ENCODE data around the gene ITCH.

Gene ITCH

DNA sequence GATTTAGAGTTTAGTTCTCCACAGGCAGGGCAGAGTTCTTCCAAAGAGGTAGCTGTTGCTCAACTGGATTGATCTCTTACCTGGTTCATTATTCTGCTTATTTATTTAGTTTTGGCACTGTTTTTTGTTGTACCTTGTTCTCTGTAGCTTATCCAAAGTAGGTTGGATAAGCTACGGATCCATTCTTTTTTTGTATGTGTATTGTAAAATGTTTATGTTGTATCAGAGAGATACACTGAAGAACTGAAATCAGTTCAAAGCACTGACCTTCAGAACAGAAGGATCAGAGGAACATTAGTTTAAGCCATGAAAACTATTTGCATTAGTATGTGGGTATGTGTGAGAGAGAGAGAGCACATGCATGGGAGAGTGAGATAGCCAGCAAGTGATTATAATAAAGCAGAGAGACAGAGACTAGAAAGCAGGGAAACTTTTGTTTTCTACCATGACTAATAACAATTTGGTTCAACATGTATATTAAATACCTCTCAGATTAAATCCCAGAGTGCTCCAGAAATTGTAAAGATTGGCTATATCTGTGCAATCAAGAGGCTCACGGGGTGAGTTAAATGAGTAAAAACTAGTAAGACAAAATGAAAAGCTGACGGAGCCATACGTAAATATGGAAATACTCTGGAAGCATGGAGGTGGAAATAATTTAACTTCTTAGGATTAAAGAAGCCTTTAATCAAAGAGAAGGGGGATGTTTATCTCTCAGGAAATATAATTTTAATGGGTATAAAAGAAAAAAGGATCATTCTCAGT lies 40.2 kb downstream of the ITCH start:
- H3K27ac ChIP-seq (ENCODE audit: extremely low read depth, low read depth, low read length) = no peak overlapping the region
- ChIA-PET CTCF (interaction anchor here (3.6 kb wide), 1 partner anchor 91 kb away, joined by 21 read pairs; no protein-coding TSS in a partner anchor), POLR2A (interaction anchor here (2.1 kb wide), 1 partner anchor 40 kb away, joined by 6 read pairs; the partner anchor contains the start of gene ITCH)

GRCh38 chr20:34403908-34404307 lies 40.8 kb downstream of the ITCH start:
- Histone ChIP-seq H3K36me3 (ENCODE audit: control insufficient read depth in 2 of 2, insufficient read depth in 1 of 2, low read length in 2 of 2) (peaks cover 13 to 22% of the 10 kb centered on the region in 2 experiments), H3K27ac (ENCODE audit: extremely low read depth, low read depth, low read length) (no peak overlapping the region), H3K4me1 (ENCODE audit: control insufficient read depth, insufficient read depth, low read length) (peaks cover 3% of the 10 kb centered on the region; the same call in 1 of the 2 replicates), H3K9me3 (ENCODE audit: control insufficient read depth, insufficient read depth, low read depth, low read length) (no peaks in the 10 kb centered on the region), H3K4me3 (ENCODE audit: low read depth, low read length) (no peak overlapping the region)
- no peak for TF ChIP-seq SALL2 (tag by site-specific recombination; IDR thresholded peaks at IDR 0.05; ENCODE audit: borderline replicate concordance)
- TF ChIP-seq ZNF692 (tag by site-specific recombination; IDR thresholded peaks at IDR 0.05) = no peak
- no peak for TF ChIP-seq YY2 (tag by site-specific recombination; IDR thresholded peaks at IDR 0.05)
- TF ChIP-seq SCRT1 (tag by site-specific recombination; IDR thresholded peaks at IDR 0.05; ENCODE audit: borderline replicate concordance) = no peak
- TF ChIP-seq ZNF362 (tag by site-specific recombination; IDR thresholded peaks at IDR 0.05) = no peak
- no peak for TF ChIP-seq ZNF202 (tag by site-specific recombination; IDR thresholded peaks at IDR 0.05; ENCODE audit: borderline replicate concordance)
- CTCF ChIA-PET = interaction anchor here (3.6 kb wide), 1 partner anchor 91 kb away, joined by 16 read pairs; no protein-coding TSS in a partner anchor
- POLR2A ChIA-PET = no interaction called here

More for the DNA sequence above, 40.2 kb downstream of the ITCH start:
- H3K9me3 ChIP-seq (ENCODE audit: control insufficient read depth, insufficient read depth, low read depth, low read length) = no peaks in the 10 kb centered on the region
- H3K4me1 ChIP-seq (ENCODE audit: control insufficient read depth, insufficient read depth, low read length) = peaks cover 3% of the 10 kb centered on the region; the same call in 1 of the 2 replicates
- H3K36me3 ChIP-seq (ENCODE audit: control insufficient read depth in 2 of 2, insufficient read depth in 1 of 2, low read length in 2 of 2) = peaks cover 10 to 16% of the 10 kb centered on the region in 2 experiments; a peak in 2 of 3 replicates
- H3K4me3 ChIP-seq (ENCODE audit: low read depth, low read length) = no peak overlapping the region
- TF ChIP-seq, protein P1, sequence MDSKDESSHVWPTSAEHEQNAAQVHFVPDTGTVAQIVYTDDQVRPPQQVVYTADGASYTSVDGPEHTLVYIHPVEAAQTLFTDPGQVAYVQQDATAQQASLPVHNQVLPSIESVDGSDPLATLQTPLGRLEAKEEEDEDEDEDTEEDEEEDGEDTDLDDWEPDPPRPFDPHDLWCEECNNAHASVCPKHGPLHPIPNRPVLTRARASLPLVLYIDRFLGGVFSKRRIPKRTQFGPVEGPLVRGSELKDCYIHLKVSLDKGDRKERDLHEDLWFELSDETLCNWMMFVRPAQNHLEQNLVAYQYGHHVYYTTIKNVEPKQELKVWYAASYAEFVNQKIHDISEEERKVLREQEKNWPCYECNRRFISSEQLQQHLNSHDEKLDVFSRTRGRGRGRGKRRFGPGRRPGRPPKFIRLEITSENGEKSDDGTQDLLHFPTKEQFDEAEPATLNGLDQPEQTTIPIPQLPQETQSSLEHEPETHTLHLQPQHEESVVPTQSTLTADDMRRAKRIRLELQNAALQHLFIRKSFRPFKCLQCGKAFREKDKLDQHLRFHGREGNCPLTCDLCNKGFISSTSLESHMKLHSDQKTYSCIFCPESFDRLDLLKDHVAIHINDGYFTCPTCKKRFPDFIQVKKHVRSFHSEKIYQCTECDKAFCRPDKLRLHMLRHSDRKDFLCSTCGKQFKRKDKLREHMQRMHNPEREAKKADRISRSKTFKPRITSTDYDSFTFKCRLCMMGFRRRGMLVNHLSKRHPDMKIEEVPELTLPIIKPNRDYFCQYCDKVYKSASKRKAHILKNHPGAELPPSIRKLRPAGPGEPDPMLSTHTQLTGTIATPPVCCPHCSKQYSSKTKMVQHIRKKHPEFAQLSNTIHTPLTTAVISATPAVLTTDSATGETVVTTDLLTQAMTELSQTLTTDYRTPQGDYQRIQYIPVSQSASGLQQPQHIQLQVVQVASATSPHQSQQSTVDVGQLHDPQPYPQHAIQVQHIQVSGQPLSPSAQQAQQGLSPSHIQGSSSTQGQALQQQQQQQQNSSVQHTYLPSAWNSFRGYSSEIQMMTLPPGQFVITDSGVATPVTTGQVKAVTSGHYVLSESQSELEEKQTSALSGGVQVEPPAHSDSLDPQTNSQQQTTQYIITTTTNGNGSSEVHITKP (tag by site-specific recombination; IDR thresholded peaks at IDR 0.05) = no peak
- TF ChIP-seq PRDM6 (tag by site-specific recombination; IDR thresholded peaks at IDR 0.05) (peak; percentile 51), PRDM1 (tag by site-specific recombination; IDR thresholded peaks at IDR 0.05) (peak; percentile 75)

- Histone ChIP-seq H3K9me3 (ENCODE audit: control insufficient read depth, insufficient read depth, low read depth, low read length) (no peaks in the 10 kb centered on the region), H3K27ac (ENCODE audit: extremely low read depth, low read depth, low read length) (no peak overlapping the region), H3K4me1 (ENCODE audit: control insufficient read depth, insufficient read depth, low read length) (peaks cover 3% of the 10 kb centered on the region; the same call in 1 of the 2 replicates), H3K4me3 (ENCODE audit: low read depth, low read length) (no peak overlapping the region), H3K36me3 (ENCODE audit: control insufficient read depth in 2 of 2, insufficient read depth in 1 of 2, low read length in 2 of 2) (peaks cover 21 to 30% of the 10 kb centered on the region in 2 experiments)
- POLR2A ChIA-PET = no interaction called here
- CTCF ChIA-PET = interaction anchor here (0.6 to 3.6 kb wide), 2 partner anchors 92 to 294 kb away, joined by 4 to 16 read pairs; no protein-coding TSS in a partner anchor
- TF ChIP-seq ZNF366 (tag by site-specific recombination; conservative IDR thresholded peaks at IDR 0.05) (no peak), ZNF610 (tag by site-specific recombination; IDR thresholded peaks at IDR 0.05; ENCODE audit: borderline replicate concordance) (no peak), MYNN (tag by site-specific recombination; IDR thresholded peaks at IDR 0.05; ENCODE audit: borderline replicate concordance) (no peak)
- TF ChIP-seq, protein P2, sequence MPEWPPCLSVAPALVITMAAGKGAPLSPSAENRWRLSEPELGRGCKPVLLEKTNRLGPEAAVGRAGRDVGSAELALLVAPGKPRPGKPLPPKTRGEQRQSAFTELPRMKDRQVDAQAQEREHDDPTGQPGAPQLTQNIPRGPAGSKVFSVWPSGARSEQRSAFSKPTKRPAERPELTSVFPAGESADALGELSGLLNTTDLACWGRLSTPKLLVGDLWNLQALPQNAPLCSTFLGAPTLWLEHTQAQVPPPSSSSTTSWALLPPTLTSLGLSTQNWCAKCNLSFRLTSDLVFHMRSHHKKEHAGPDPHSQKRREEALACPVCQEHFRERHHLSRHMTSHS (tag by site-specific recombination; IDR thresholded peaks at IDR 0.05) = no peak
Observed at GRCh38 chr20:34404803-34405202, 41.7 kb downstream of the ITCH start.
